ENCODE data around the gene LAMTOR4.

The LAMTOR4 gene

DNA sequence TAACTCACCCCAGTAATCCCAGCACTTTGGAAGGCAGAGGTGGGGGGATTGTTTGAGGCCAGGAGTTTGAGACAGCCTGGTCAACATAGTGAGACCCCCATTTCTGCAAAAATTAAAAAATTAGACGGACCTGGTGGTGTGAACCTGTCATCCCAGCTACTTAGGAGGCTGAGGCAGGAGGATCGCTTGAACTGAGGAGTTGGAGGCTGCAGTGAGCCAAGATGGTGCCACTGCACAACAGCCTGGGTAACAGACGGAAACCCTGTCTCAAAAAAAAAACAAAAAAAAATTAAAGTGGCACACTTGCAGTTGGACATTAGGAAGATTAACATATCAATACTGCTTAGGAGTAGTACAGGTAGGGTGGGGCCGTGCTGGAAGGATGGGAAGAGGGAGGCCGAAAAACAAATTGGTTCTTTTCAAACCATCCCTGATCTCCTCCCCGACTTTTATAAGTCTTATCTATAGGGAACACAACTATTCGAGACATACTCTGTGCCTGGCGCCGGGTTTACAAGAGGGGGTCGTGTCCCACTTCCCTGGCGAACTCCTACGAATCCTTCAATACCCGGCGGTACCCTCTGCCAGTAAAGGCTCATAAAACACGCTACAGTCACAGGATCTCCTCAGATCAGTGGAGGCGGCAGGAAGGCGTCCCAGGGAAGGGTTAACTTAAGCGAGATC is 30.2 kb upstream of the LAMTOR4 start:
- DNase-seq (ENCODE audit: low read depth), result no peak
- H3K4me3 ChIP-seq (ENCODE audit: low read length), result peak overlapping the region; percentile 90
- TF ChIP-seq CTCF (IDR thresholded peaks at IDR 0.05; ENCODE audit: insufficient read depth, low read depth, low read length, missing control alignments), result no peak

- peak within 1 kb of the TSS; percentile 90 for H3K4me3 ChIP-seq (ENCODE audit: low read length)
- DNase-seq (ENCODE audit: low read depth), result peak; percentile 96
- peak; percentile 12 for TF ChIP-seq CTCF (IDR thresholded peaks at IDR 0.05; ENCODE audit: insufficient read depth, low read depth, low read length, missing control alignments)
These were observed 29.4 kb upstream of the LAMTOR4 start, which contains the start of the genes CNPY4 and TAF6 for GRCh38 chr7:100119072-100119969. Gene CNPY4 (plus strand): TSS chr7:100119634. CDS start chr7:100119745, 111 bp downstream. Gene TAF6 (minus strand): TSS chr7:100119358. CDS start chr7:100114209, 5,149 bp downstream.

DNA sequence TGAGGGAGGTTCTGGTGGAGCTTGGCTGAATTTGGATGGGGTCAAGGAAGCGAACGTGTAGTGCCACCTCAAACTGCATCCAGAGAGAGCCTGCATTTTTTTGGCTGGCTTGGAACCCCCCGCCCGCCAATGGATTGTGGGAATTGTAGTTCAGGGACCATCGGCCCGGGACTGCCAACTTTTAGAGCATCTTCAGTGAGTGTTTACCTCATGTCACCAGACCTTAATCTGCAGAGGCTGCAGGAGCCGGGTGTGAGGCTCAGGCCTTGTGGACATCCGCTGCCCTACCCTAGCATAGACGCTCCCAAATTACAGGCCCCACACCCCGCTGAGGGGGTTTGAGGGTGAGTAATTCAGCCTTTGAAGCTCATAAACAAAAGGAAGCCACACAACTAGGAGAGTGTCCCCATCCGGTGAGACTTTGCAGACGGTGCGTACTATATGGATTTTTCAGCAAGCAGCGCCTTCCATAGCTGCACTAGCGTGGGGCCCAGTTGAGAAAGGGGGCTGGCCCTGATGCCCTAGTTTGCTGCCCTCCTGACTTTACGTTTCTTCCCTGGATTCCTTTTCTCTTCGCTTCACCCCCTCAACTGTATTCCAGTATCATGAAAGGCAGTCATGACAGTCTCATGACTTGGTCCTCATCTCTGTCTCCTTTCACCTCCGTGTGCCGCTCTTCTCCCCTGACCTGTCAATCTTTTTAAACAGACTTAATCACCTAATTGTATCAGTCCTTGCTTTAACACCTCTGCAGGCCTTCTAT is 28.6 kb upstream of the LAMTOR4 start:
- no peak for TF ChIP-seq CTCF (IDR thresholded peaks at IDR 0.05; ENCODE audit: insufficient read depth, low read depth, low read length, missing control alignments)
- H3K4me3 ChIP-seq (ENCODE audit: low read length), result peak overlapping the region; percentile 90
- peak; percentile 42 for DNase-seq (ENCODE audit: low read depth)

DNA sequence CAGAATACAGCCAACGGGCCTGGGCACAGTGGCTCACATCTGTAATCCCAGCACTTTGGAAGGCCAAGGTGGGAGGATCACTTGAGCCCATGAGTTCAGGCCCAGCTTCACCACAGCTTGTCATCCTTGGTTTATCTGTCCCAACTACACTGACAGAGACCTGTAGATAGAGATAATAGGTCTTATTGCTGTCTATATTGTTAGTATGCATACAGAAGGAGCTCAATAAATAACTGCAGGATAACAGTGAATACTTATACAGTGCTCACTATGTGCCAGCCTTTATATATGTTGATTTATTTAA is 28.0 kb upstream of the LAMTOR4 start:
- DNase-seq (ENCODE audit: low read depth), result no peak
- H3K4me3 ChIP-seq (ENCODE audit: low read length), result no peak overlapping the region

DNA sequence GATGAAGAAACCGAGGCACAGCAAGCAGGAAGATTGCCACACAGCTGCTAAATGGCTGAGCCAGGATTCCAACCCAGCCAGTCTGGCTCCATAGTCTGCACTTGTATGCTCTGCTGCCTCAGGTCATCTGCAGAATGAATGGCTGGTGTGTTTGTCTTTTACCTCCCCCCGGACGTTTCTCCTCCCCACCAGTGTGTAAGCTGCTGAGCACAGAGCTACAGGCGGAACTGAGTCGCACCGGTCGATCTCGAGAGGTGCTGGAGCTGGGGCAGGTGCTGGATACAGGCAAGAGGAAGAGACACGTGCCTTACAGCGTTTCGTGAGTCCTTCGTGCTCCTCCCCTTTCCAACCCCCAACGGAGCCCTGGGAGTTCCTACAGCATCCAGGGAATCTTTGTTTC is 26.7 kb upstream of the LAMTOR4 start:
- DNase-seq (ENCODE audit: low read depth), result peak; percentile 46
- H3K4me3 ChIP-seq (ENCODE audit: low read length), result no peak overlapping the region

More for the DNA sequence above, 28.0 kb upstream of the LAMTOR4 start:
- TF ChIP-seq CTCF (IDR thresholded peaks at IDR 0.05; ENCODE audit: insufficient read depth, low read depth, low read length, missing control alignments), result no peak

More for the DNA sequence above, 26.7 kb upstream of the LAMTOR4 start:
- TF ChIP-seq CTCF (IDR thresholded peaks at IDR 0.05; ENCODE audit: insufficient read depth, low read depth, low read length, missing control alignments), result no peak

Measured in epithelial cell of esophagus (primary cell).